ENCODE data around the gene MGLL.
A peak's percentile ranks its signal among the peaks of the same experiment; 100 is the strongest.

MGLL gene

GRCh38 chr3:127819086-127819485 lies 3.2 kb downstream of the MGLL start:
- Histone ChIP-seq H3K4me1 (ENCODE audit: low read length) (peaks cover 37% of the 10 kb centered on the region), H3K27ac (ENCODE audit: low read length) (no peak overlapping the region), H3K36me3 (replicated peaks; ENCODE audit: low read depth, low read length) (peaks cover 63% of the 10 kb centered on the region), H2AFZ (ENCODE audit: low read depth, low read length) (no peak overlapping the region), H3K4me2 (ENCODE audit: low read length) (0 out of 2 replicates have a peak overlapping the region, but pooled peaks have one; percentile 96), H3K4me3 (ENCODE audit: low read length) (no peak overlapping the region), H3K9ac (ENCODE audit: low read length) (no peak overlapping the region), H3K9me3 (ENCODE audit: insufficient read depth, low read length) (no peaks in the 10 kb centered on the region), H3K27me3 (ENCODE audit: low read depth, low read length) (no peaks in the 10 kb centered on the region), H3K79me2 (ENCODE audit: low read length) (peaks cover 75% of the 10 kb centered on the region), H4K20me1 (ENCODE audit: insufficient read depth, low read length) (no peaks in the 10 kb centered on the region)
- TF ChIP-seq, protein P1, sequence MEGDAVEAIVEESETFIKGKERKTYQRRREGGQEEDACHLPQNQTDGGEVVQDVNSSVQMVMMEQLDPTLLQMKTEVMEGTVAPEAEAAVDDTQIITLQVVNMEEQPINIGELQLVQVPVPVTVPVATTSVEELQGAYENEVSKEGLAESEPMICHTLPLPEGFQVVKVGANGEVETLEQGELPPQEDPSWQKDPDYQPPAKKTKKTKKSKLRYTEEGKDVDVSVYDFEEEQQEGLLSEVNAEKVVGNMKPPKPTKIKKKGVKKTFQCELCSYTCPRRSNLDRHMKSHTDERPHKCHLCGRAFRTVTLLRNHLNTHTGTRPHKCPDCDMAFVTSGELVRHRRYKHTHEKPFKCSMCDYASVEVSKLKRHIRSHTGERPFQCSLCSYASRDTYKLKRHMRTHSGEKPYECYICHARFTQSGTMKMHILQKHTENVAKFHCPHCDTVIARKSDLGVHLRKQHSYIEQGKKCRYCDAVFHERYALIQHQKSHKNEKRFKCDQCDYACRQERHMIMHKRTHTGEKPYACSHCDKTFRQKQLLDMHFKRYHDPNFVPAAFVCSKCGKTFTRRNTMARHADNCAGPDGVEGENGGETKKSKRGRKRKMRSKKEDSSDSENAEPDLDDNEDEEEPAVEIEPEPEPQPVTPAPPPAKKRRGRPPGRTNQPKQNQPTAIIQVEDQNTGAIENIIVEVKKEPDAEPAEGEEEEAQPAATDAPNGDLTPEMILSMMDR (IDR thresholded peaks at IDR 0.05; ENCODE audit: low read depth, low read length), result no peak
- TF ChIP-seq EZH2phosphoT487 (IDR thresholded peaks at IDR 0.05; ENCODE audit: low read depth), result no peak

DNA sequence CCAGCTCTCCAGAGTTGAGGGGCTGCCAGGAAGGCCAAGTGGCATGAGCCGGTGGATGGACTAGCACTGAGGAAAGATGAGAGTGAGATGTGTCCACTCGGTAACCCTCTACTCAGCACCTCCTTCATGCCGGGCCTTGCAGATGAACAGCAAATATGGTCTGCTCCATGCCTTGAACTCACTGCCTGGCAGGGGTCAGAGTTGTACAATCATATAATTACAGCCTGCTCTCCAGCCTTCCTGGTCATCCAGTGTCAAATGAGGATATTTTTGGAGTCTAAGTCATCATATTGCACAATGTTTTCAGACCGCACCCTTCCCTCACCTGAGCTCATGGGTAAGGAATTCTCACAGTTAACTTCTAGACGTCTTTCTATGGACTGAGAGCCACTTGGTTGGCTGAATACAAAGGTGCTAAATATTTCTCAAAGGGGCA lies 4.9 kb downstream of the MGLL start:
- Histone ChIP-seq H3K79me2 (ENCODE audit: low read length) (peaks cover 77% of the 10 kb centered on the region), H3K27ac (ENCODE audit: low read length) (no peak overlapping the region), H3K27me3 (ENCODE audit: low read depth, low read length) (no peaks in the 10 kb centered on the region), H3K4me2 (ENCODE audit: low read length) (no peak overlapping the region), H3K4me3 (ENCODE audit: low read length) (no peak overlapping the region), H4K20me1 (ENCODE audit: insufficient read depth, low read length) (no peaks in the 10 kb centered on the region), H3K9ac (ENCODE audit: low read length) (no peak overlapping the region), H3K36me3 (replicated peaks; ENCODE audit: low read depth, low read length) (peaks cover 79% of the 10 kb centered on the region), H3K4me1 (ENCODE audit: low read length) (peaks cover 31% of the 10 kb centered on the region), H2AFZ (ENCODE audit: low read depth, low read length) (no peak overlapping the region), H3K9me3 (ENCODE audit: insufficient read depth, low read length) (no peaks in the 10 kb centered on the region)
- no peak for TF ChIP-seq EZH2phosphoT487 (IDR thresholded peaks at IDR 0.05; ENCODE audit: low read depth)
- TF ChIP-seq, protein P1 (IDR thresholded peaks at IDR 0.05; ENCODE audit: low read depth, low read length), result no peak

- no peak for TF ChIP-seq EZH2phosphoT487 (IDR thresholded peaks at IDR 0.05; ENCODE audit: low read depth)
- TF ChIP-seq, protein P1 (IDR thresholded peaks at IDR 0.05; ENCODE audit: low read depth, low read length), result no peak
- peaks cover 29% of the 10 kb centered on the region for H3K4me1 ChIP-seq (ENCODE audit: low read length)
- peaks cover 75% of the 10 kb centered on the region for H3K79me2 ChIP-seq (ENCODE audit: low read length)
- no peak overlapping the region for H3K4me3 ChIP-seq (ENCODE audit: low read length)
- H3K9me3 ChIP-seq (ENCODE audit: insufficient read depth, low read length), result no peaks in the 10 kb centered on the region
- H3K27ac ChIP-seq (ENCODE audit: low read length), result no peak overlapping the region
- no peak overlapping the region for H3K4me2 ChIP-seq (ENCODE audit: low read length)
- no peak overlapping the region for H2AFZ ChIP-seq (ENCODE audit: low read depth, low read length)
- peaks cover 85% of the 10 kb centered on the region for H3K36me3 ChIP-seq (replicated peaks; ENCODE audit: low read depth, low read length)
- H4K20me1 ChIP-seq (ENCODE audit: insufficient read depth, low read length), result no peaks in the 10 kb centered on the region
- no peaks in the 10 kb centered on the region for H3K27me3 ChIP-seq (ENCODE audit: low read depth, low read length)
- H3K9ac ChIP-seq (ENCODE audit: low read length), result no peak overlapping the region
These were observed 5.4 kb downstream of the MGLL start for GRCh38 chr3:127816783-127817405.

GRCh38 chr3:127815641-127816605 lies 6.4 kb downstream of the MGLL start:
- H3K36me3 ChIP-seq (replicated peaks; ENCODE audit: low read depth, low read length), result peaks cover 92% of the 10 kb centered on the region
- H4K20me1 ChIP-seq (ENCODE audit: insufficient read depth, low read length), result no peaks in the 10 kb centered on the region
- no peaks in the 10 kb centered on the region for H3K27me3 ChIP-seq (ENCODE audit: low read depth, low read length)
- H3K9ac ChIP-seq (ENCODE audit: low read length), result no peak overlapping the region
- H3K9me3 ChIP-seq (ENCODE audit: insufficient read depth, low read length), result no peaks in the 10 kb centered on the region
- H3K27ac ChIP-seq (ENCODE audit: low read length), result no peak overlapping the region
- peaks cover 74% of the 10 kb centered on the region for H3K79me2 ChIP-seq (ENCODE audit: low read length)
- H3K4me2 ChIP-seq (ENCODE audit: low read length), result no peak overlapping the region
- no peak overlapping the region for H3K4me3 ChIP-seq (ENCODE audit: low read length)
- H2AFZ ChIP-seq (ENCODE audit: low read depth, low read length), result no peak overlapping the region
- peaks cover 20% of the 10 kb centered on the region for H3K4me1 ChIP-seq (ENCODE audit: low read length)
- TF ChIP-seq, protein P1 (IDR thresholded peaks at IDR 0.05; ENCODE audit: low read depth, low read length), result no peak
- no peak for TF ChIP-seq EZH2phosphoT487 (IDR thresholded peaks at IDR 0.05; ENCODE audit: low read depth)

Data from OCI-LY3 (cell line).